T47D (cell line): ENCODE measurements around the gene CACNA1D.
"Not testable (repeated sequence)": the region's sequence is repeated elsewhere in the genome, so short reads cannot be mapped to it uniquely, and the experiment has no call there.

Experiments used
- DNase-seq, 2 experiments: peaks; one replicate each; pipeline versions ENCODE4 v3.0.0 to v3.0.0-alpha.2; 2011 to 2012; ENCODE audit warnings: low read depth in 1 of 2, low spot score in 1 of 2
- JUND ChIP-seq: IDR thresholded peaks from 2 replicates; pipeline ENCODE4 v1.6.1; 2012; ENCODE audit warnings: low read depth
- in situ Hi-C: cut with HindIII; loops from 2 replicates; pipeline ENCODE4 v1.10.0; 2016; ENCODE audit warnings: low sequenced_read_pairs, low pct_unique_long_range_greater_than_20kb

Gene CACNA1D

DNA sequence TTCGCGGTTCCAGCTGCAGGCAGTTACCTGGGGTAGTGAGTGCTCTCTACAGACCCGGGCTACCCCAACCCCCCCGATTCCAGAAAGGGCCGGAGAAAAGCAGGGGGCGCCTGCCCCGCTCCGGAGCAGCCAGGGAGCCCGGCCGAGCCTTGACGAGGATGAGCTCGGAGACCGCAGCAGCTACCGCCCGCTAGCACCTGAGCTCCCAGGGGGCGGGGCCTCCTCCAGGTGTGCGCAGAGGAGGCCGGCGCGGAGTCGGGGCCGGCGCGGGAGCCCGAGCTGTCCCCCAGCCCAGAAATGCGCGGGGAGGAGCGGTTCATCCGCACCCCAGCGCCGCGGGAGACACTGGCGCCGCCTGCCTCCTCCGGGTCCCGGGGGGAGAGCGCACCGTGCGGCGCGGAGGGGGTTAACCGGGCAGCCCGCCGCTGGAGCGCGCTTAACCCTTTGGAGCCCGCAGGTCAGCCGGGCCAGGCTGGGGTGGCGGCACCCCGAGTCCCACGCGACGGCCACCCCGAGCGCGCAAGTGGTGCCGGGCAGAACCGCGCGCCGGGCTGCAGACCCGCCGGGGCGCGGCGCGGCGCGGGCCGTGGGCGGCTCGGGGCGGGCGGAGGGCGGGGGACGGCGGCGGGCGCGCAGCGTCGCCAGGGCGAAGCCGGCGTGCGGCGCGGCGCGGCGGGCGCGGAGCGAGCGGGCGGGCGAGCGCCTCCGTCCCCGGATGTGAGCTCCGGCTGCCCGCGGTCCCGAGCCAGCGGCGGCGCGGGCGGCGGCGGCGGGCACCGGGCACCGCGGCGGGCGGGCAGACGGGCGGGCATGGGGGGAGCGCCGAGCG lies at the start of gene CACNA1D:
Gene CACNA1D (plus strand): TSS at position 649 of the 829 bp plus-strand sequence. CDS start 556 bp downstream, outside the sequence.
- peak; percentile 72 to 77 for DNase-seq
- in situ Hi-C loops, result no loop called here
- no peak for TF ChIP-seq JUND

DNA sequence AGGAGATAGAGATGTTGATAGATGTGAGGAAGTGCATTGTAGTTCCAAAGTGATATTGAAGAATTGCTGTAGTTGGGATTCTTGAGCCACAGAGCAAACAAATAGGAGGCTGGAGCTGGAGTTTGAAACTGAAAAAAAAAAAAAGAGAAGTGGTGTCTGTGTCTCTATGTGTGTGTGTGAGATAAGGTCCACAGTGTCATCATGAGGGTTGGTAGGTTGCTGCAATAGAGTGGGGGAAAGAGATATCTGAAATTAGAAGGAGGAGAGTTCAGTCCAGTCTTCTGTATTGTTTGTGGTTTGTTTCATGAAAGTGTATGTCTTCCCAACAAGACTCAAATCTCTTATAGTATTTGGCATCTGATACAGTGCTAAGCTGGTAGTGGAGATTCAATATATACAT lies 37.3 kb upstream of the CACNA1D start:
- DNase-seq, result no peak
- in situ Hi-C loops, result no loop called here
- no peak for TF ChIP-seq JUND

DNA sequence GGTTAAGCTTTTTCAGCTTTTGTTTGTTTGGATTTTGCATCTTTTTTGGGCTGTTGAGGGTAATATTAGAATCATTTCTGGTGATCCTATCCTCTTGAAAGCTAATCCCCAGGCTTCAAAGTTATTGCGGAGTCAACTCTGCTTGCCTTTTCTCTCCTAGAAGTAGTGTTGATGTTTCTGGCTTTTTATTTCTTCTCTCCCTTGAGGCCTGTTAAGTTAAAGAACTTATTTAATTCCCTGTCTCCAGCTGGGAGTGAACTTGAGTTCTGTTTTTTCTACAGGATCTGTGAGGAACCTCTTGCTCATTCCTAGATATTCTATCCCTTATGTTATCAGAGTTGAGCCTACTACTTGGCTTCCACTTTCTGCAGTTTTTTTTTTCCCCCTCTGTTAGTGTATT lies 34.1 kb upstream of the CACNA1D start:
- in situ Hi-C loops, result no loop called here
- no peak for TF ChIP-seq JUND
- DNase-seq, result no peak

DNA sequence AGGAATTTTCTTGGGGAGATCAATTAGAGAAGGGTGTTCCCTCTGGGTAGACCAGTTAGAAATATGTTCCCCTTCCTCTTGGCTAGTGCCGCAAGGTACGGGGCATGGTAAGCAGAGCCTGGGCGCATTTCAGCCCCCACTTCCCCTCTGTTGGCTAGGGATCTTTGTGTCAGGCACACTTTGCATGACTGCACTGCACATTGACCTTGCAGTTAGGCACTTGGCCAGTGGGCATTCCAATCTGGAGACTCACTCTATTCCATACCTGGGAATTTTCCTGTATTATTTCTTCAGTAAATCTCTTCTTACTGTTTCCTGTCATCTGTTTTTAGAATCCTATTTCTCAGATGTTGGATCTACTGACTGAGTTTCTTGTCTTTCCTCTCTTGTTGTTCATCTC lies 30.0 kb upstream of the CACNA1D start:
- in situ Hi-C loops, result no loop called here
- no peak for TF ChIP-seq JUND
- no peak for DNase-seq

DNA sequence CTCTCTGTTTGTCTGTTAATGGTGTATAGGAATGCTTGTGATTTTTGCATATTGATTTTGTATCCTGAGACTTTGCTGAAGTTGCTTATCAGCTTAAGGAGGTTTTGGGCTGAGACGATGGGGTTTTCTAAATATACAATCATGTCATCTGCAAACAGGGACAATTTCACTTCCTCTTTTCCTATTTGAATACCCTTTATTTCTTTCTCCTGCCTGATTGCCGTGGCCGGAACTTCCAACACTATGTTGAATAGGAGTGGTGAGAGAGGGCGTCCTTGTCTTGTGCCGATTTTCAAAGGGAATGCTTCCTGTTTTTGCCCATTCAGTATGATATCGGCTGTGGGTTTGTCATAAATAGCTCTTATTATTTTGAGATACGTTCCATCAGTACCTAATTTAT lies 24.7 kb upstream of the CACNA1D start:
- DNase-seq, in situ Hi-C loops: not testable (repeated sequence)

- no peak for DNase-seq
- in situ Hi-C loops, result no loop called here
- TF ChIP-seq JUND, result no peak
These were observed 21.0 kb upstream of the CACNA1D start for GRCh38 chr3:53473422-53473821.

DNA sequence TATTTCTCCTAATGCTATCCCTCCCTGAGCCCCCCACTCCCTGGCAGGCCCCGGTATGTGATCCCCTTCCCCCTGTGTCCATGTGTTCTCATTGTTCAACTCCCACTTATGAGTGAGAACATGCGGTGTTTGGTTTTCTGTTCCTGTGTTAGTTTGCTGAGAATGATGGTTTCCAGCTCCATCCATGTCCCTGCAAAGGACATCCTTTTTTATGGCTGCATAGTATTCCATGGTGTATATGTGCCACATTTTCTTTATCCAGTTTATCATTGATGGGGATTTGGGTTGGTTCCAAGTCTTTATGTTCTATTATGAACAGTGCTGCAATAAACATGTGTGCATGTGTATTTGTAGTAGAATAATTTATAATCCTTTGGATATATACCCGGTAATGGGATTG lies 18.0 kb upstream of the CACNA1D start:
- DNase-seq, in situ Hi-C loops: not testable (repeated sequence)

GRCh38 chr3:53477689-53478088 lies 16.7 kb upstream of the CACNA1D start:
- DNase-seq, in situ Hi-C loops: not testable (repeated sequence)

GRCh38 chr3:53478166-53478830 lies 16.1 kb upstream of the CACNA1D start:
- peak in 1 of 2 experiments; percentile 20 for DNase-seq
- in situ Hi-C loops, result no loop called here
- TF ChIP-seq JUND, result no peak

DNA sequence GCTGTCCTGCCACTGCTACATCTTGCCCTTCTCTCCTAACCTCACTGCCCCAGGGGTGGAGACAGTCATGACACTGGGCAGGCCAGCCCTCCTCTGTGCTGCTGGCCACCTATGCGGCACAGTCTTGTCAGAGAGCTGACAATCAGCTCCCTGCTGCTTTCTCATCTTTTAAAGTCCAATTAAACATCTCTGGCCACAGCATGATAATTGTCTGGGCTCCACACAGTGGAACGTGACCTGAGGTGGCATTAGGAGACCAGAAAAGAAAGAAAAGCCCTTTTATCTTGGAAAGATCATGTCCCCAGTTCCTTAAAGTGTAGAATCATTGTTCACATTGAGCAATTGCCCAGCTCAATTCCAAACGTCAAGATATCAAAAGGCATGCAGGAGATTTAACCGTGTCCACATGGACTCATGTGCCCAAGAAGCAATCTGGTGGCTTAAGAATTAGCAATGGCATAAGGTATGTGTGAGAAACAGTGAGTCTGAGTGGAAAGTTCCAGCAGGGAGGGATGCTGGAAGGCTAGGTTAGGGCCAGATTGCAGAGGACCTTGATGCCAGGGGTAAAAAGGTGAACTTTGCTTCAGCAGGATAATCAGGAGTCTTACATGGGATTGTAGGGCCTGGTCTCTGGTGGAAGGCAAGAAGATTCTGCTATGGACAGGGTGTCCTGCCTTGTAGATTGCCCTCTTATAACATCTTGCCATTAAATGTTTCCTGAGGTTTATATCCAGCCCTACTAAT lies 15.3 kb upstream of the CACNA1D start:
- no peak for TF ChIP-seq JUND
- DNase-seq, result no peak
- in situ Hi-C loops, result no loop called here

DNA sequence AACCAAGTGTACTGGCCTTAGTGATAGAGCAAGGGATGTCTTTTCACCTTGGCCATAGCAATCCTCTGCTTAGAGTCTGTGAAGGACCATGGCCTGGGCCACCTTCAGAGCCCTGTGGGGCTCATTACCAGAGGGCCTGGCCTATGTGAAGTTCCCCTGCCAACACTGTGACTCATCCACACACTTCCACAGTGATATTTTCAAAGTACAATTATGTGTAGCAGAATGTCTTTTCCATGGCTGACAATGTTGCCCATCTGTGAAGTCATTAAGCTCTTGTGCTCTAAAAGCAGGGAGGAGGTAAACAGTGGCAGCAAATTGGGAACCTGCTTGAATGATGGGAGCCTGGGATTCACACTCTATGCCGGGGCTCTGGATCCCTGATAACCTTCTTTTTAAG lies 12.2 kb upstream of the CACNA1D start:
- in situ Hi-C loops, result no loop called here
- DNase-seq, result no peak
- no peak for TF ChIP-seq JUND

- no peak for TF ChIP-seq JUND
- DNase-seq, result no peak
- in situ Hi-C loops, result no loop called here
These were observed 10.6 kb upstream of the CACNA1D start for GRCh38 chr3:53483821-53484220.

- no peak for TF ChIP-seq JUND
- in situ Hi-C loops, result no loop called here
- no peak for DNase-seq
These were observed 9.4 kb upstream of the CACNA1D start for GRCh38 chr3:53484984-53485383.
